Pancreas (tissue), 10 donors: Measurements from ENCODE around the gene IDH3A. TPM values are rescaled to one million over a fixed set of nuclear protein-coding genes. Genes with fewer than 3 reads are reported as not detected.
"Not testable (repeated sequence)": the region's sequence is repeated elsewhere in the genome, so short reads cannot be mapped to it uniquely, and the experiment has no call there.

Experiments used
- ATAC-seq, 4 donors: fragments of 200-7000 bp; cut with Tn5 transposase; one replicate each; pipeline versions ENCODE4 v1.8.0 to v1.9.1; 2020; ENCODE audit warnings: mild to moderate bottlenecking in 4 of 4, moderate library complexity in 4 of 4
- DNase-seq, 6 donors: peaks; one replicate each; pipeline ENCODE4 v3.0.0-alpha.2; 2020
- FAIRE-seq: peaks from 2 replicates; lab custom pipeline; 2012; peaks lifted over from hg19 to GRCh38; lab: Jason Lieb, UNC
- H3K27ac ChIP-seq, 4 donors: fragments of 200-600 bp; sonication (generic); 1 replicate in 3 of 4; 2 replicates in 1 of 4; pipeline versions ENCODE4 v1.5.0 to v1.8.0; 2020
- H3K27me3 ChIP-seq, 4 donors: fragments of 200-600 bp; one replicate each; pipeline ENCODE4 v1.8.0; 2021
- H3K36me3 ChIP-seq, 3 donors: fragments of 200-600 bp; sonication (generic) in 1 of 3; one replicate each; pipeline versions ENCODE4 v1.5.0 to v1.8.0; 2020 to 2021
- H3K4me1 ChIP-seq, 3 donors: fragments of 200-600 bp; one replicate each; pipeline ENCODE4 v1.8.0; 2021
- H3K4me3 ChIP-seq, 4 donors: fragments of 200-600 bp; sonication (generic) in 2 of 4; one replicate each; pipeline versions ENCODE4 v1.5.0 to v1.8.0; 2020 to 2021
- H3K9me3 ChIP-seq, 4 donors: fragments of 200-600 bp; one replicate each; pipeline ENCODE4 v1.8.0; 2021
- CTCF ChIP-seq, 4 donors: fragments of 200-600 bp; sonication (generic) in 3 of 4; IDR thresholded peaks; one replicate each; pipeline versions ENCODE4 v1.5.0 to v1.8.0; 2021; ENCODE audit warnings: antibody characterized with exemption in 4 of 4
- WGBS, 2 donors: extraction: QIAGEN DNeasy Blood & Tissue Kit; methylation state at CpG; one replicate each; pipeline ENCODE4 v1.1.7; 2013; 5-methylcytosine and 5-hydroxymethylcytosine counted together
- intact Hi-C, 3 donors: fragments of 100-400 bp; cut with DNase I; formaldehyde crosslinking; loops; one replicate each; pipeline versions ENCODE4 v1.11.1 to v1.14.2; 2022
- polyA plus RNA-seq, 2 donors: library from polyadenylated mRNA; stranded (reverse); fragments of 200-250 nt; gene quantifications; one replicate each; pipeline ENCODE4 v1.2.3, GENCODE V29; 2013
- total RNA-seq, 6 donors: library from RNA; stranded (reverse); fragmentation: NEBNext Ultra II Directional in 4 of 6; extraction: Animal tissue kit (Norgen Biotek cat#: 25700) in 4 of 6; gene quantifications; one replicate each; pipeline versions ENCODE4 v1.2.1 to v1.2.4, GENCODE V29; 2021 to 2023
- donor health status: healthy with polysubstance abuse.
- donor health status: DM: no; HTN: no; CAD: no; lungs with moderate emphysema.
- donor health status: DM: no; HTN: no; CAD: no.
- donor health status: control.
- donor health status: control.
- donor health status: Bipolar disorder and iron deficiency.
- donor health status: DM: yes; HTN: yes; CAD: no.
- donor health status: DM: no; HTN: no; CAD: no.
- donor health status: DM: no; HTN: no; CAD: no.
- donor health status: DM: yes; HTN: yes; CAD: no.

Gene IDH3A
- total and polyA plus RNA-seq, 8 donors = 10.2 to 32.1 (median 24.8) TPM

DNA sequence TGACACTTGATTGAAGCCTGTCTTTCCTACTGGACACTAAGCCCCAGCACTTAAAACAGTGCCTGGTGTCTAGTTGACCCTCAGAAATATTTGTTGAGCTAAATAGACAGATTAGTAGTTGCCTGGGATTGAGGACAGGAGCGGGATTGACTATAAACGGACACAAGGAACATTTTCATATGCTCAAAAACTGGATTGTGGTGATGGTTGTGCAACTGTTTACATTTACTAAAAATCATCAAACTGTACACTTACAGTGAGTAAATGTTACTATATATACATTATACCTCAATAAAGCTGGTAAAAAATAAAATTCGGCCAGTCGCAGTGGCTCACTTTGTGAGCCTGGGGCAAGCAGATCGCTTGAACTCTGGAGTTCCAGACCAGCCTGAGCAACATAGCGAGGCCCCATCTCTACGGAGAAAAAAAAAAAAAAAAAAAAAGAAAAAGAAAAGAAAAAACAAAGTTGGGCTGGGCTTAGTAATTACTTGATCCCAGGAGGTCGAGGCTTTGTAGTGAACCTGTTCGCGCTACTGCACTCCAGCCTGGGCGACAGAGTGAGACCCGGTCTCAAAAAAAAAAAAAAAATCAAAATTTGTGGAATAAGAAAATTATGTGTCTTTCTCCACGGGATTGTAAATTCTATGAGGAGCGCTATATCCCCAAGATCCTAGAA, 632 bp upstream of the IDH3A start:
- no peak for TF ChIP-seq CTCF (IDR thresholded peaks at IDR 0.05)
- Histone ChIP-seq H3K27ac (peak overlapping the region in 1 of 4 donors; percentile 69), H3K36me3 (no peaks in the 10 kb centered on the region), H3K4me3 (peak overlapping the region; percentile 14 to 89 (median 62)), H3K9me3 (no peaks in the 10 kb centered on the region), H3K27me3 (no peaks in the 10 kb centered on the region), H3K4me1 (peaks cover 0 to 10% (median 5%) of the 10 kb centered on the region in 3 donors)
- FAIRE-seq (no peak), ATAC-seq (peak in 3 of 4 donors; percentile 0 to 25 (median 13)), DNase-seq (no peak)
- 9 to 11% methylated on average over 14 of the region's 14 CpGs for WGBS, 2 donors
- intact Hi-C loops = no loop called here

- intact Hi-C loops = no loop called here
- H3K36me3 ChIP-seq = no peaks in the 10 kb centered on the region
- TF ChIP-seq CTCF (IDR thresholded peaks at IDR 0.05) = no peak
- peak in 1 of 6 donors; percentile 49 for DNase-seq
- peak; percentile 13 to 31 (median 17) for ATAC-seq
- no peaks in the 10 kb centered on the region for H3K27me3 ChIP-seq
- peaks cover 0 to 10% (median 5%) of the 10 kb centered on the region in 3 donors for H3K4me1 ChIP-seq
- H3K9me3 ChIP-seq = no peaks in the 10 kb centered on the region
- 5 to 7% methylated on average over 20 of the region's 20 CpGs for WGBS, 2 donors
- FAIRE-seq = no peak
- H3K4me3 ChIP-seq = peak overlapping the region; percentile 55 to 92 (median 80)
- H3K27ac ChIP-seq = peak overlapping the region; percentile 51 to 73 (median 64)
These were observed 916 bp downstream of the IDH3A start for GRCh38 chr15:78149805-78150751.

DNA sequence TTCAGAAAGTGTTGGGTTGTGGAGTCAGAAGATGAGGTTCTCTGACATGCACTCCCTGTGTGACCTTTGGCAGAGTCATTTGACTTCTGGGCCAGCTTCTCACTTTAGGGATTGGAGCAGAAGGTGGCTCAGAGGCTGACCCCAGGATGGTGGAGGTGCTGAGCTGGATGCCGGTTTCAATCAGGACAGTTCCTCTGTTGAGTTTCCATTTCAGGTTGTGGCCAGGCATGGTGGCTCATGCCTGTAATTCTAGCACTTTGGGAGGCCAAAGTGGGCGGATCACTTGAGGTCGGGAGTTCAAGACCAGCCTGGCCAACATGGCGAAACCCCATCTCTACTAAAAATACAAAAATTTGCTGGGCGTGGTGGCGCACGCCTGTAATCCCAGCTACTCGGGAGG, 1.9 kb downstream of the IDH3A start:
- FAIRE-seq, H3K4me3 ChIP-seq, intact Hi-C loops, H3K27ac ChIP-seq, DNase-seq, H3K27me3 ChIP-seq, H3K36me3 ChIP-seq, ATAC-seq, H3K9me3 ChIP-seq: not testable (repeated sequence)
- WGBS, 2 donors = 94 to 98% methylated on average over 8 of the region's 8 CpGs
- peaks cover 0 to 10% (median 5%) of the 10 kb centered on the region in 3 donors for H3K4me1 ChIP-seq

DNA sequence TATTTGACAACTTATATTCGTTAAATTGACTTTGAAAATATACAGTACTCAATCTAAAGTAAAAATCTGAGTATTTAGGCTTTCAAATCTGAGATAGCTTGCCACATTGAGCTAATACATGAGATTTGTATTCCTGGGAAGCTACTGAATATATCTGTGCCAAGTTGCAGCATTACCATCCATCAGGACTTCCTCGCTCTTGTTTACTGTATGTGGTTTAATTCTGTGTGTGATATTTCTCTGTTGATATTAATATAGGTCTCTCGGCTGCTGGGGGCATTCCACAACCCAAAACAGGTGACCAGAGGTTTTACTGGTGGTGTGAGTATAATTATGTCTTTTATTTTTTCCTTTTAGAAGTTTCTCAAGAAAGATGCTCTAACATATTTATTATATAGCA, 5.8 kb downstream of the IDH3A start:
- intact Hi-C loops = no loop called here

More for the DNA sequence above, 5.8 kb downstream of the IDH3A start:
- Histone ChIP-seq H3K27me3 (no peaks in the 10 kb centered on the region), H3K36me3 (peaks cover 0 to 12% (median 3%) of the 10 kb centered on the region in 3 donors), H3K4me1 (peaks cover 0 to 6% (median 0%) of the 10 kb centered on the region in 3 donors), H3K27ac (no peak overlapping the region), H3K9me3 (no peaks in the 10 kb centered on the region), H3K4me3 (no peak overlapping the region)
- 88 to 93% methylated on average over 3 of the region's 3 CpGs for WGBS, 2 donors
- TF ChIP-seq CTCF (IDR thresholded peaks at IDR 0.05) = no peak
- ATAC-seq (no peak), DNase-seq (no peak), FAIRE-seq (no peak)
